Smooth muscle cell (in vitro differentiated cells): ENCODE data around the gene KCNJ6. TPM values are rescaled to one million over a fixed set of nuclear protein-coding genes. Genes with fewer than 3 reads are reported as not detected.

Source experiments
- DNase-seq: peaks from one replicate; lab custom pipeline; 2025; ENCODE audit not compliant: unreplicated experiment; lab: John Stamatoyannopoulos, UW
- H2AFZ ChIP-seq: fragments of 200-600 bp; sonication (generic); 2 replicates; pipeline ENCODE4 v1.6.0; 2016; ENCODE audit warnings: antibody characterized with exemption, low read depth, mild to moderate bottlenecking
- H3F3A ChIP-seq: fragments of 200-600 bp; sonication (generic); 2 replicates; pipeline ENCODE4 v1.6.0; 2017; ENCODE audit warnings: antibody characterized with exemption, low read depth
- H3K27ac ChIP-seq: fragments of 200-600 bp; sonication (generic); 2 replicates; pipeline ENCODE4 v1.5.1; 2016; ENCODE audit warnings: low read depth, mild to moderate bottlenecking
- H3K27me3 ChIP-seq: fragments of 200-600 bp; sonication (generic); 2 replicates; pipeline ENCODE4 v1.6.1; 2016; ENCODE audit warnings: low read depth, mild to moderate bottlenecking
- H3K36me3 ChIP-seq: fragments of 200-600 bp; sonication (generic); 2 replicates; pipeline ENCODE4 v1.5.1; 2016; ENCODE audit warnings: low read depth
- H3K4me1 ChIP-seq: fragments of 200-600 bp; sonication (generic); 2 replicates; pipeline ENCODE4 v1.5.1; 2016; ENCODE audit warnings: low read depth
- H3K4me2 ChIP-seq: fragments of 200-600 bp; sonication (generic); 2 replicates; pipeline ENCODE4 v1.6.0; 2016; ENCODE audit warnings: mild to moderate bottlenecking
- H3K4me3 ChIP-seq: fragments of 200-600 bp; sonication (generic); 2 replicates; pipeline ENCODE4 v1.5.1; 2016; ENCODE audit warnings: mild to moderate bottlenecking
- H3K79me2 ChIP-seq: fragments of 200-600 bp; sonication (generic); 2 replicates; pipeline ENCODE4 v1.6.0; 2016; ENCODE audit warnings: low read depth, mild to moderate bottlenecking
- H3K9ac ChIP-seq: fragments of 200-600 bp; sonication (generic); 2 replicates; pipeline ENCODE4 v1.6.0; 2016; ENCODE audit warnings: low read depth
- H3K9me3 ChIP-seq: fragments of 200-600 bp; sonication (generic); replicated peaks from 2 replicates; pipeline ENCODE4 v1.5.1; 2016; ENCODE audit warnings: low read depth
- H4K20me1 ChIP-seq: fragments of 200-600 bp; sonication (generic); 2 replicates; pipeline ENCODE4 v1.6.0; 2016; ENCODE audit warnings: low read depth
- WGBS: methylation state at CpG from one replicate; pipeline ENCODE4 v1.1.7; 2016; ENCODE audit warnings: low lambda C conversion rate; 5-methylcytosine and 5-hydroxymethylcytosine counted together
- polyA plus RNA-seq: library from polyadenylated mRNA; unstranded; fragments of >200 nt; fragmentation: Nextera tagmentation; extraction: Ambion mirVana; gene quantifications from 2 replicates; pipeline ENCODE4 v1.2.1, GENCODE V29; 2016
- total RNA-seq: library from RNA; depleted of rRNA; stranded (reverse); fragments of >200 nt; gene quantifications from 2 replicates; pipeline ENCODE4 v1.2.3, GENCODE V29; 2014
- TF ChIP-seq, protein P1 (sequence below): fragments of 200-600 bp; sonication (generic); IDR thresholded peaks from 2 replicates; pipeline ENCODE4 v1.5.1; 2017; ENCODE audit warnings: borderline replicate concordance, mild to moderate bottlenecking, antibody characterized with exemption; ENCODE audit not compliant: insufficient read depth, poor library complexity, severe bottlenecking

The KCNJ6 gene
- total and polyA plus RNA-seq, 2 experiments from 2014 or later: 0.15 to 0.27 TPM

DNA sequence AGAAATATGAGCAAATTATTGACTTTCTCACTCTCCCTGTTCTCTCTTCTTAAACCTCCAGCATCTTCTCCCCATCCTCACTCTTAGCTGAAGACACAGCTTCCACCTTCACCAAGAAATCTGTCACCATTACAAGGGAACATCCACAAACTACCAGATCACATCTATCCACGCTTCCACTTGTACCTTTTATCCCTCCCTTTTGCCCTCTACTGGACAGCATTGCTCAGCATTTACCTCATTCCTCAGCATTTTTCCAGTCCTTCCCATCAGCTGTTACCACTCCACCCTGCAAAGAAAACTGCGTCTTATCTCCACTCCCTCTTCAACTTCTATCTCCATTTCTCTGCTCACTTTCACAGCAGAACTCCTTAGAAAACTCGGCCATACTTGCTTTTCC lies 42.6 kb downstream of the KCNJ6 start:
- no peaks in the 10 kb centered on the region for H3K9me3 ChIP-seq
- no peak overlapping the region for H3K4me3 ChIP-seq
- no peak overlapping the region for H3K9ac ChIP-seq
- WGBS: 53% methylated on average over 3 of the region's 3 CpGs
- no peak overlapping the region for H2AFZ ChIP-seq
- no peak overlapping the region for H3K27ac ChIP-seq
- no peak for DNase-seq
- H3K36me3 ChIP-seq: no peaks in the 10 kb centered on the region
- no peaks in the 10 kb centered on the region for H4K20me1 ChIP-seq
- no peak overlapping the region for H3K4me2 ChIP-seq
- peaks cover 6% of the 10 kb centered on the region for H3F3A ChIP-seq
- H3K4me1 ChIP-seq: no peaks in the 10 kb centered on the region
- TF ChIP-seq, protein P1, sequence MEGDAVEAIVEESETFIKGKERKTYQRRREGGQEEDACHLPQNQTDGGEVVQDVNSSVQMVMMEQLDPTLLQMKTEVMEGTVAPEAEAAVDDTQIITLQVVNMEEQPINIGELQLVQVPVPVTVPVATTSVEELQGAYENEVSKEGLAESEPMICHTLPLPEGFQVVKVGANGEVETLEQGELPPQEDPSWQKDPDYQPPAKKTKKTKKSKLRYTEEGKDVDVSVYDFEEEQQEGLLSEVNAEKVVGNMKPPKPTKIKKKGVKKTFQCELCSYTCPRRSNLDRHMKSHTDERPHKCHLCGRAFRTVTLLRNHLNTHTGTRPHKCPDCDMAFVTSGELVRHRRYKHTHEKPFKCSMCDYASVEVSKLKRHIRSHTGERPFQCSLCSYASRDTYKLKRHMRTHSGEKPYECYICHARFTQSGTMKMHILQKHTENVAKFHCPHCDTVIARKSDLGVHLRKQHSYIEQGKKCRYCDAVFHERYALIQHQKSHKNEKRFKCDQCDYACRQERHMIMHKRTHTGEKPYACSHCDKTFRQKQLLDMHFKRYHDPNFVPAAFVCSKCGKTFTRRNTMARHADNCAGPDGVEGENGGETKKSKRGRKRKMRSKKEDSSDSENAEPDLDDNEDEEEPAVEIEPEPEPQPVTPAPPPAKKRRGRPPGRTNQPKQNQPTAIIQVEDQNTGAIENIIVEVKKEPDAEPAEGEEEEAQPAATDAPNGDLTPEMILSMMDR: peak; percentile 18
- no peaks in the 10 kb centered on the region for H3K79me2 ChIP-seq
- no peaks in the 10 kb centered on the region for H3K27me3 ChIP-seq

DNA sequence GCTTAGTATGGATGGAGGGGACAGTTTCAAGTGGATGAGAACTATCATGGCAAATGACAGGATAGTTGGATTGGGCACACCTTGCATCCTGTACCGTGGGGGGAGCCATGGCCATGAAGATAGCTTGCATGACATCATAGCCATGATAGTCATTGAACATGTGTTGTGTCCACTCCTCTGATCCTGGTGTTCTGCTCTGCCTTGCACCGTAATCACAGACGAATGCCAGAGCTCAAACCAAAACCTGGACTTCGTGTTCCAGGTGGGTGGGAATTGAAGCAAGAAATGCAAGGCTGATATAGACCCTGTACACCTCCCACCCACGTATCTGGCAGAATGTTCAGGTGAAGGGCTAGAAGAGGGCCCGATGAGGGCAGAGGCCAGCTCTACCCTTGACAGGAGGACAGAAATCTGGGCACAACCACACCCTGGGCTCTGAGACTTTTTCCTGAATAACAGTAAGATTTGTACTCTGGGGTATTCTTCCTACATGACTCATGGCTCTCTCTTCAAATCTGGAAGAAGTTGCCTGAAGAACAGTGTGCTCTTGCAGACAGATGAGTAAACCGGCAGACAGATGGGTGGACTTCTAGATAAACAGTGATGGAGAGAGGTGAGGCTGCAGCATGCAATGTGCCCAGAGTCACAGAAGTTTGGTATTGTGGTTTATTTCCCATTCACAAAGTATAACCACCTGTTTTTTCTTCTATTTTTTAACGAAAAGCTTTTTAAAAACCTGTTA lies 45.0 kb downstream of the KCNJ6 start:
- Histone ChIP-seq H3K27me3 (no peaks in the 10 kb centered on the region), H3K27ac (peak overlapping the region; percentile 31), H3K36me3 (no peaks in the 10 kb centered on the region), H2AFZ (no peak overlapping the region), H3K4me1 (no peaks in the 10 kb centered on the region), H3K79me2 (no peaks in the 10 kb centered on the region), H3K4me2 (no peak overlapping the region), H3K9me3 (no peaks in the 10 kb centered on the region), H3K9ac (no peak overlapping the region), H3F3A (peaks cover 7% of the 10 kb centered on the region), H3K4me3 (no peak overlapping the region), H4K20me1 (no peaks in the 10 kb centered on the region)
- 76% methylated on average over 8 of the region's 8 CpGs for WGBS
- no peak for DNase-seq
- TF ChIP-seq, protein P1: no peak

DNA sequence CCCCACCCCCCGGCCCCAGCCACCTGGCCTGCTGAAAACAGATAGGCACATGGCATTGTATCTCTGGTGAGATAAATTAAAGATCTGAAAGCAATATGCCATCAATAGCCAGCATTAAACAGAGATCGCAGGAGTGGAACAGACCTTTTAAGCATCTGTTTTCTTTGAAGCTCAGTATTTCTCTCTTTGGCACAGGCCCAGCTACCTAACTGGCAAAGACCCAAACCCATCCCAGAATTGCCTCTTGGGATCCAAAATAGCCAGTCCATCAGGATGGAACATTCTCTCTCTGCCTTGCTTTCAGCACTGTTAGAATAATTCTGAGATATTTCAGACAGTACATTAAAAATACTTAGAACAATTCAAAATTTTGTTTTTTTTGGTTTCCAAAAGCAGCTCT lies 46.0 kb downstream of the KCNJ6 start:
- TF ChIP-seq, protein P1: no peak
- H3K9ac ChIP-seq: no peak overlapping the region
- no peaks in the 10 kb centered on the region for H3K9me3 ChIP-seq
- H3K36me3 ChIP-seq: no peaks in the 10 kb centered on the region
- no peak overlapping the region for H3K27ac ChIP-seq
- H2AFZ ChIP-seq: no peak overlapping the region
- H3K27me3 ChIP-seq: no peaks in the 10 kb centered on the region
- H4K20me1 ChIP-seq: no peaks in the 10 kb centered on the region
- H3K4me2 ChIP-seq: no peak overlapping the region
- WGBS: 100% methylated on average over 2 of the region's 2 CpGs
- no peak for DNase-seq
- H3F3A ChIP-seq: peaks cover 7% of the 10 kb centered on the region
- H3K79me2 ChIP-seq: no peaks in the 10 kb centered on the region
- H3K4me3 ChIP-seq: no peak overlapping the region
- no peaks in the 10 kb centered on the region for H3K4me1 ChIP-seq

DNA sequence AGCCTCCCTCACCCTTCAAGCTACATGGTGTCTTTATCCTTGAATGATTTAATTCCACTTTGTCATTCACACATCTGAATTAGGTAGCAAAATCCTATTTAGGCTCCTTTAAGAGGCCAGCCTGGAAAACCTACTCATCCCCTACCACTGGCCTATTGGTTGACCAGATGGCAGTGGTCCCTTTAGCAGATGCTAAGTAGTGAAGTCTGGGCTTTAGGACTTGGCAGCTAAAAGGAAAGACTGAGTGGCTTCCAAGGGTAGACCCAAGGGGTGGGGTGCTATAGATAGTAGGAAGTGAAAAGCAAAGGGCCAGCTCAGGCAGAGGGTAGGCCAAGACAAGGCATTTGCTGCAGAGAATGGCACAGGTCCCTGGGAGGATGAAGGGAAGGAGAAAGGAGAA lies 46.6 kb downstream of the KCNJ6 start:
- H3K27me3 ChIP-seq: no peaks in the 10 kb centered on the region
- no peak overlapping the region for H3K27ac ChIP-seq
- no peak overlapping the region for H3K9ac ChIP-seq
- H3K79me2 ChIP-seq: no peaks in the 10 kb centered on the region
- no peak overlapping the region for H3K4me2 ChIP-seq
- peaks cover 7% of the 10 kb centered on the region for H3F3A ChIP-seq
- no peaks in the 10 kb centered on the region for H3K9me3 ChIP-seq
- TF ChIP-seq, protein P1: no peak
- H3K4me1 ChIP-seq: no peaks in the 10 kb centered on the region
- no peaks in the 10 kb centered on the region for H4K20me1 ChIP-seq
- H3K4me3 ChIP-seq: no peak overlapping the region
- DNase-seq: no peak
- H3K36me3 ChIP-seq: no peaks in the 10 kb centered on the region
- no peak overlapping the region for H2AFZ ChIP-seq
